Osteocyte (in vitro differentiated cells): ENCODE results near the gene LYST. TPM values are rescaled to one million over a fixed set of nuclear protein-coding genes. Genes with fewer than 3 reads are reported as not detected.

Experiments
- DNase-seq: peaks from one replicate; pipeline ENCODE4 v3.0.0; 2021; ENCODE audit warnings: mixed read lengths; ENCODE audit not compliant: unreplicated experiment; ENCODE audit errors: extremely low spot score
- H3K27ac Mint-ChIP-seq: one replicate; pipeline ENCODE4 v1.8.0; 2021; ENCODE audit warnings: mild to moderate bottlenecking, mixed read lengths; ENCODE audit not compliant: unreplicated experiment
- H3K27me3 Mint-ChIP-seq: one replicate; pipeline ENCODE4 v1.8.0; 2021; ENCODE audit warnings: mixed read lengths; ENCODE audit not compliant: unreplicated experiment
- H3K36me3 Mint-ChIP-seq: one replicate; pipeline ENCODE4 v1.8.0; 2021; ENCODE audit warnings: mixed read lengths; ENCODE audit not compliant: unreplicated experiment
- H3K4me1 Mint-ChIP-seq: one replicate; pipeline ENCODE4 v1.8.0; 2021; ENCODE audit warnings: mixed read lengths; ENCODE audit not compliant: unreplicated experiment
- H3K4me3 Mint-ChIP-seq: one replicate; pipeline ENCODE4 v1.8.0; 2021; ENCODE audit warnings: mild to moderate bottlenecking, moderate library complexity, mixed read lengths; ENCODE audit not compliant: unreplicated experiment
- H3K9me3 Mint-ChIP-seq: one replicate; pipeline ENCODE4 v1.8.0; 2021; ENCODE audit warnings: mixed read lengths; ENCODE audit not compliant: unreplicated experiment
- CTCF ChIP-seq: fragments of 200-600 bp; sonication (generic); IDR thresholded peaks from 2 replicates; pipeline ENCODE4 v1.5.0; 2021; ENCODE audit warnings: antibody characterized with exemption, mild to moderate bottlenecking, moderate library complexity
- total RNA-seq: library from RNA; stranded (reverse); gene quantifications from 2 replicates; pipeline ENCODE4 v1.2.1, GENCODE V29; 2021

The LYST gene
- total RNA-seq, 1 donor from 2014 or later: 21.7 TPM

GRCh38 chr1:235864931-235865525 lies 1.7 kb downstream of the LYST start:
- no peak for TF ChIP-seq CTCF
- Mint-ChIP-seq H3K27ac (peak overlapping the region; percentile 67), H3K4me1 (peaks cover 38% of the 10 kb centered on the region), H3K9me3 (no peaks in the 10 kb centered on the region), H3K36me3 (no peaks in the 10 kb centered on the region), H3K27me3 (no peaks in the 10 kb centered on the region), H3K4me3 (peak overlapping the region; percentile 61)
- DNase-seq: no peak

GRCh38 chr1:235864469-235864868 lies 2.2 kb downstream of the LYST start:
- Mint-ChIP-seq H3K27me3 (no peaks in the 10 kb centered on the region), H3K27ac (peak overlapping the region; percentile 32), H3K9me3 (no peaks in the 10 kb centered on the region), H3K4me1 (peaks cover 38% of the 10 kb centered on the region), H3K36me3 (no peaks in the 10 kb centered on the region), H3K4me3 (no peak overlapping the region)
- no peak for DNase-seq
- no peak for TF ChIP-seq CTCF

GRCh38 chr1:235863699-235864093 lies 3.0 kb downstream of the LYST start:
- no peak for DNase-seq
- Mint-ChIP-seq H3K27me3 (no peaks in the 10 kb centered on the region), H3K4me1 (peaks cover 38% of the 10 kb centered on the region), H3K4me3 (no peak overlapping the region), H3K27ac (no peak overlapping the region), H3K36me3 (no peaks in the 10 kb centered on the region), H3K9me3 (no peaks in the 10 kb centered on the region)
- no peak for TF ChIP-seq CTCF

GRCh38 chr1:235861857-235862256 lies 4.8 kb downstream of the LYST start:
- peaks cover 2% of the 10 kb centered on the region for H3K36me3 Mint-ChIP-seq
- peaks cover 30% of the 10 kb centered on the region for H3K4me1 Mint-ChIP-seq
- H3K27ac Mint-ChIP-seq: no peak overlapping the region
- no peak for DNase-seq
- H3K9me3 Mint-ChIP-seq: no peaks in the 10 kb centered on the region
- no peak overlapping the region for H3K4me3 Mint-ChIP-seq
- TF ChIP-seq CTCF: no peak
- no peaks in the 10 kb centered on the region for H3K27me3 Mint-ChIP-seq

GRCh38 chr1:235860829-235861228 lies 5.9 kb downstream of the LYST start:
- H3K4me1 Mint-ChIP-seq: peaks cover 33% of the 10 kb centered on the region
- H3K36me3 Mint-ChIP-seq: peaks cover 2% of the 10 kb centered on the region
- no peaks in the 10 kb centered on the region for H3K9me3 Mint-ChIP-seq
- no peak overlapping the region for H3K4me3 Mint-ChIP-seq
- no peaks in the 10 kb centered on the region for H3K27me3 Mint-ChIP-seq
- TF ChIP-seq CTCF: no peak
- DNase-seq: no peak
- H3K27ac Mint-ChIP-seq: no peak overlapping the region
